GM12878 (cell line): Measurements from ENCODE around the gene KIF24. TPM values are rescaled to one million over a fixed set of nuclear protein-coding genes. Genes with fewer than 3 reads are reported as not detected.

Experiments used
- ATAC-seq: fragments of 200-7000 bp; cut with Tn5 transposase; 3 replicates; pipeline ENCODE4 v1.9.1; 2020; ENCODE audit warnings: mild to moderate bottlenecking, moderate library complexity
- BruUV-seq: library from RNA; stranded (reverse); fragments of 400-500 nt; replicated peaks from 2 replicates; lab custom pipeline; 2021; lab: Mats Ljungman, UMichigan
- CTCF ChIA-PET: fragments of 300-600 bp; sonication (Branson Sonifier 250); formaldehyde crosslinking; extraction: SDS; loops from one replicate; lab custom pipeline; 2021; ENCODE audit warnings: inconsistent platforms; lab: Yijun Ruan, JAX
- POLR2A ChIA-PET: fragments of 350-600 bp; formaldehyde crosslinking; extraction: SDS; loops from one replicate; lab custom pipeline; 2021; ENCODE audit warnings: inconsistent platforms; lab: Charles Lee
- RAD21 ChIA-PET: fragments of 300-600 bp; sonication (Branson Sonifier 250); formaldehyde crosslinking; loops from one replicate; lab custom pipeline; 2023; ENCODE audit warnings: antibody characterized with exemption; ENCODE audit not compliant: unreplicated experiment; lab: Charles Lee
- SMC1A ChIA-PET: fragments of 300-600 bp; sonication (Branson Sonifier 250); formaldehyde crosslinking; loops from one replicate; lab custom pipeline; 2023; ENCODE audit not compliant: unreplicated experiment, uncharacterized antibody; lab: Charles Lee
- DNase-seq: peaks from one replicate; pipeline ENCODE4 v3.0.0-alpha.2; 2011; ENCODE audit warnings: low read depth, low spot score
- FAIRE-seq: peaks from 3 replicates; lab custom pipeline; 2011; peaks lifted over from hg19 to GRCh38; lab: Jason Lieb, UNC
- H2AFZ ChIP-seq: 2 replicates; pipeline ENCODE4 v1.6.0; 2011; ENCODE audit warnings: low read depth, low read length, control low read depth; ENCODE audit not compliant: control insufficient read depth
- H3K27ac ChIP-seq: 2 replicates; pipeline ENCODE4 v1.5.1; 2011; ENCODE audit warnings: control low read depth; ENCODE audit not compliant: control insufficient read depth, insufficient read depth
- H3K27me3 ChIP-seq, 2 experiments: replicated peaks in 1 of 2; 2 replicates each; pipeline versions ENCODE4 v1.6.0 to v1.6.1; 2011; ENCODE audit warnings: low read length in 1 of 2; ENCODE audit not compliant: control insufficient read depth in 2 of 2, insufficient read depth in 2 of 2
- H3K36me3 ChIP-seq, 2 experiments: 2 replicates each; pipeline ENCODE4 v1.5.1; 2011; ENCODE audit warnings: low read length in 1 of 2; ENCODE audit not compliant: control insufficient read depth in 2 of 2, insufficient read depth in 2 of 2
- H3K4me1 ChIP-seq: 2 replicates; pipeline ENCODE4 v1.6.1; 2011; ENCODE audit warnings: mild to moderate bottlenecking, low read length, moderate library complexity, mixed read lengths; ENCODE audit not compliant: control insufficient read depth, insufficient read depth
- H3K4me2 ChIP-seq: 2 replicates; pipeline ENCODE4 v1.6.0; 2011; ENCODE audit warnings: control low read depth; ENCODE audit not compliant: control insufficient read depth, insufficient read depth
- H3K4me3 ChIP-seq: fragments of 200-600 bp; sonication (generic); 2 replicates; pipeline ENCODE4 v1.5.1; 2016
- H3K79me2 ChIP-seq: 2 replicates; pipeline ENCODE4 v1.6.0; 2011; ENCODE audit warnings: low read length; ENCODE audit not compliant: control insufficient read depth, insufficient read depth
- H3K9ac ChIP-seq: 2 replicates; pipeline ENCODE4 v1.8.0; 2011; ENCODE audit warnings: low read length, control low read depth, mixed read lengths; ENCODE audit not compliant: control insufficient read depth, insufficient read depth
- H3K9me3 ChIP-seq: replicated peaks from 3 replicates; pipeline ENCODE4 v1.5.1; 2011; ENCODE audit warnings: mild to moderate bottlenecking, low read length; ENCODE audit not compliant: control insufficient read depth, insufficient read depth
- H4K20me1 ChIP-seq: 2 replicates; pipeline ENCODE4 v1.6.0; 2011; ENCODE audit not compliant: control insufficient read depth, insufficient read depth
- E2F4 ChIP-seq: IDR thresholded peaks from 2 replicates; pipeline ENCODE4 v1.6.1; 2012; ENCODE audit warnings: low read depth, low read length, improper control_type of control experiment
- MEF2A ChIP-seq: IDR thresholded peaks from 2 replicates; pipeline ENCODE4 v1.6.1; 2011; ENCODE audit warnings: low read depth, mild to moderate bottlenecking, low read length, moderate library complexity; ENCODE audit not compliant: insufficient read depth
- MEF2B ChIP-seq: fragments of 450-650 bp; IDR thresholded peaks from 2 replicates; pipeline ENCODE4 v1.6.1; 2018; ENCODE audit warnings: mild to moderate bottlenecking, moderate library complexity; ENCODE audit not compliant: partially characterized antibody, poor library complexity, severe bottlenecking
- MYB ChIP-seq: fragments of 150-350 bp; IDR thresholded peaks from 2 replicates; pipeline ENCODE4 v1.6.1; 2014; ENCODE audit warnings: mild to moderate bottlenecking, low read depth, low read length, borderline replicate concordance
- PAX8 ChIP-seq: fragments of 450-650 bp; IDR thresholded peaks from 2 replicates; pipeline ENCODE4 v1.6.1; 2017; ENCODE audit warnings: mild to moderate bottlenecking, moderate library complexity
- RAD51 ChIP-seq: fragments of 450-650 bp; IDR thresholded peaks from 2 replicates; pipeline ENCODE4 v1.6.1; 2016; ENCODE audit warnings: moderate library complexity, mild to moderate bottlenecking, inconsistent platforms
- SMAD1 ChIP-seq: fragments of 450-650 bp; IDR thresholded peaks from 2 replicates; pipeline ENCODE4 v1.6.1; 2018; ENCODE audit warnings: mild to moderate bottlenecking, low read depth; ENCODE audit not compliant: partially characterized antibody
- TAF1 ChIP-seq: IDR thresholded peaks from 2 replicates; pipeline ENCODE4 v1.6.1; 2011; ENCODE audit warnings: mild to moderate bottlenecking, low read depth, low read length, borderline replicate concordance
- YY1 ChIP-seq: IDR thresholded peaks from 2 replicates; pipeline ENCODE4 v1.6.1; 2011; ENCODE audit warnings: low read depth, mild to moderate bottlenecking, low read length
- WGBS: methylation state at CpG from one replicate; pipeline ENCODE4 v1.1.6; 2016; ENCODE audit warnings: low lambda C conversion rate; ENCODE audit not compliant: insufficient replicate concordance, insufficient coverage; ENCODE audit errors: missing lambda C conversion rate; 5-methylcytosine and 5-hydroxymethylcytosine counted together
- in situ Hi-C: fragments of 300-500 bp; cut with MboI; formaldehyde crosslinking; loops from 9 replicates; pipeline ENCODE4 v1.14.3; 2018; ENCODE audit warnings: mixed read lengths
- intact Hi-C: fragments of 100-400 bp; cut with micrococcal nuclease; formaldehyde crosslinking; loops from one replicate; pipeline ENCODE4 v1.14.2; 2022; ENCODE audit not compliant: unreplicated experiment
- polyA plus RNA-seq, 11 experiments: library from polyadenylated mRNA; depleted of rRNA in 4 of 11; unstranded in 6 of 11; stranded (reverse) in 5 of 11; fragments of >200 nt; fragmentation: Nextera tagmentation in 4 of 11; fragmentation: Illumina TruSeq in 1 of 11; extraction: Ambion mirVana in 4 of 11; extraction: Trizol in 1 of 11; gene quantifications; 1 replicate in 1 of 11; 2 replicates in 10 of 11; pipeline versions ENCODE4 v1.2.1 to v1.2.3, GENCODE V29; 2011 to 2016; ENCODE audit warnings: inconsistent platforms in 2 of 11, missing spikeins in 2 of 11, low read depth in 1 of 11
- total RNA-seq, 4 experiments: library from RNA; depleted of rRNA in 3 of 4; stranded (reverse); fragments of >200 nt in 3 of 4; fragmentation: Illumina TruSeq in 1 of 4; extraction: Trizol in 1 of 4; gene quantifications; 2 replicates each; pipeline versions ENCODE4 v1.2.1 to v1.2.3, GENCODE V29; 2013 to 2021
- TF ChIP-seq, protein P1 (sequence below): fragments of 450-650 bp; IDR thresholded peaks from 2 replicates; pipeline ENCODE4 v1.6.1; 2016; ENCODE audit warnings: mild to moderate bottlenecking, moderate library complexity, borderline replicate concordance

Gene KIF24
- total and polyA plus RNA-seq, 10 of the 15 experiments (the other 5 are each of a cell fraction or from before 2014, with no cell fraction given), result 0.58 to 6.7 (median 5.3) TPM

DNA sequence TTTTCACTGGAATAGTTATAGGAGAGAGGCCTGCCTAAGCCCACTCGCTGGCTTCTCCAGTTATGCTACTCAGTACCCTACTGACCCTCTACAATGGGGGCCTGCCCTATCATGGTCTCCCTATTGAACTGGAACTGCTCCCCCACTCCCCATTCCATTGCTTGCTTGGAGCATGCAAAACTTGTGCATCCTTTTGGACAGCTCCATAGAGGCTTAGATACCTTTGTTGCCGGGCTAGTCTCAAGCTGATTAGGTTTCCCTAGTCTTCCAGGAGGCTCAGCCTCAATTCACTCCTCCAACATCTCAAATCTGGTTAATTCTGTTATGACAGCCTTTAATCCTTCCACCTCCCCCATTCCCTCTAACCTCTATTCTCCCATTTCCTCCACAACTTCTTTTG is 39.9 kb downstream of the KIF24 start:
- RAD21 ChIA-PET, result no interaction called here
- no peak overlapping the region for H3K9ac ChIP-seq
- DNase-seq (no peak), ATAC-seq (no peak), FAIRE-seq (no peak)
- no TSS peak for BruUV-seq
- no peak for TF ChIP-seq SMAD1
- intact Hi-C loops (no loop called here), in situ Hi-C loops (no loop called here)
- no peak overlapping the region for H3K4me3 ChIP-seq
- no peaks in the 10 kb centered on the region for H3K79me2 ChIP-seq
- no peak overlapping the region for H2AFZ ChIP-seq
- H3K27me3 ChIP-seq, result no peaks in the 10 kb centered on the region
- POLR2A ChIA-PET, result interaction anchor here (0.6 kb wide), 1 partner anchor 194 kb away, joined by 4 read pairs; no protein-coding TSS in a partner anchor
- no peak overlapping the region for H3K27ac ChIP-seq
- CTCF ChIA-PET, result interaction anchor here (1.5 kb wide), 1 partner anchor 36 kb away, joined by 5 read pairs; no protein-coding TSS in a partner anchor
- no peak overlapping the region for H3K4me2 ChIP-seq
- no peaks in the 10 kb centered on the region for H4K20me1 ChIP-seq
- 100% methylated on average over 2 of the region's 2 CpGs for WGBS
- no peaks in the 10 kb centered on the region for H3K4me1 ChIP-seq
- H3K36me3 ChIP-seq, result no peaks in the 10 kb centered on the region; a peak in 1 of 4 replicates
- H3K9me3 ChIP-seq, result no peaks in the 10 kb centered on the region
- SMC1A ChIA-PET, result interaction anchor here (0.5 to 0.6 kb wide), 2 partner anchors 18 to 133 kb away, joined by 3 read pairs; no protein-coding TSS in a partner anchor

- Histone ChIP-seq H3K9me3 (no peaks in the 10 kb centered on the region), H3K27ac (no peak overlapping the region), H3K4me3 (no peak overlapping the region), H3K9ac (no peak overlapping the region), H3K4me2 (no peak overlapping the region), H4K20me1 (no peaks in the 10 kb centered on the region), H2AFZ (no peak overlapping the region), H3K79me2 (no peaks in the 10 kb centered on the region), H3K27me3 (no peaks in the 10 kb centered on the region), H3K4me1 (no peaks in the 10 kb centered on the region), H3K36me3 (no peaks in the 10 kb centered on the region; a peak in 1 of 4 replicates)
- no peak for DNase-seq
- RAD21 ChIA-PET, result no interaction called here
- no peak for FAIRE-seq
- intact Hi-C loops (no loop called here), in situ Hi-C loops (no loop called here)
- CTCF ChIA-PET, result interaction anchor here (0.6 kb wide), 1 partner anchor 154 kb away, joined by 3 read pairs; no protein-coding TSS in a partner anchor
- BruUV-seq, result no TSS peak
- WGBS, result 100% methylated on average over 1 of the region's 1 CpG
- ATAC-seq, result no peak
- SMC1A ChIA-PET, result interaction anchor here (0.7 kb wide), 1 partner anchor 17 kb away, joined by 3 read pairs; no protein-coding TSS in a partner anchor
- POLR2A ChIA-PET, result no interaction called here
- TF ChIP-seq RAD51 (no peak), MYB (no peak), PAX8 (no peak), YY1 (no peak), E2F4 (no peak), MEF2A (no peak), MEF2B (no peak), TAF1 (no peak)
- TF ChIP-seq, protein P1, sequence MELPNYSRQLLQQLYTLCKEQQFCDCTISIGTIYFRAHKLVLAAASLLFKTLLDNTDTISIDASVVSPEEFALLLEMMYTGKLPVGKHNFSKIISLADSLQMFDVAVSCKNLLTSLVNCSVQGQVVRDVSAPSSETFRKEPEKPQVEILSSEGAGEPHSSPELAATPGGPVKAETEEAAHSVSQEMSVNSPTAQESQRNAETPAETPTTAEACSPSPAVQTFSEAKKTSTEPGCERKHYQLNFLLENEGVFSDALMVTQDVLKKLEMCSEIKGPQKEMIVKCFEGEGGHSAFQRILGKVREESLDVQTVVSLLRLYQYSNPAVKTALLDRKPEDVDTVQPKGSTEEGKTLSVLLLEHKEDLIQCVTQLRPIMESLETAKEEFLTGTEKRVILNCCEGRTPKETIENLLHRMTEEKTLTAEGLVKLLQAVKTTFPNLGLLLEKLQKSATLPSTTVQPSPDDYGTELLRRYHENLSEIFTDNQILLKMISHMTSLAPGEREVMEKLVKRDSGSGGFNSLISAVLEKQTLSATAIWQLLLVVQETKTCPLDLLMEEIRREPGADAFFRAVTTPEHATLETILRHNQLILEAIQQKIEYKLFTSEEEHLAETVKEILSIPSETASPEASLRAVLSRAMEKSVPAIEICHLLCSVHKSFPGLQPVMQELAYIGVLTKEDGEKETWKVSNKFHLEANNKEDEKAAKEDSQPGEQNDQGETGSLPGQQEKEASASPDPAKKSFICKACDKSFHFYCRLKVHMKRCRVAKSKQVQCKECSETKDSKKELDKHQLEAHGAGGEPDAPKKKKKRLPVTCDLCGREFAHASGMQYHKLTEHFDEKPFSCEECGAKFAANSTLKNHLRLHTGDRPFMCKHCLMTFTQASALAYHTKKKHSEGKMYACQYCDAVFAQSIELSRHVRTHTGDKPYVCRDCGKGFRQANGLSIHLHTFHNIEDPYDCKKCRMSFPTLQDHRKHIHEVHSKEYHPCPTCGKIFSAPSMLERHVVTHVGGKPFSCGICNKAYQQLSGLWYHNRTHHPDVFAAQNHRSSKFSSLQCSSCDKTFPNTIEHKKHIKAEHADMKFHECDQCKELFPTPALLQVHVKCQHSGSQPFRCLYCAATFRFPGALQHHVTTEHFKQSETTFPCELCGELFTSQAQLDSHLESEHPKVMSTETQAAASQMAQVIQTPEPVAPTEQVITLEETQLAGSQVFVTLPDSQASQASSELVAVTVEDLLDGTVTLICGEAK, result no peak
These were observed 47.0 kb downstream of the KIF24 start for GRCh38 chr9:34282096-34282495.
